OCI-LY1 (cell line): ENCODE measurements around the gene SYNDIG1L.
"Not testable (repeated sequence)": the region's sequence is repeated elsewhere in the genome, so short reads cannot be mapped to it uniquely, and the experiment has no call there.

ENCODE experiments used
- H2AFZ ChIP-seq: fragments of 200-600 bp; sonication (generic), shearing (Covaris generic); 2 replicates; pipeline ENCODE4 v1.6.0; 2014; ENCODE audit warnings: antibody characterized with exemption, mild to moderate bottlenecking, low read length
- H3F3A ChIP-seq: fragments of 200-600 bp; sonication (generic), shearing (Covaris generic); 2 replicates; pipeline ENCODE4 v1.6.0; 2014; ENCODE audit warnings: mild to moderate bottlenecking, antibody characterized with exemption, low read length, moderate library complexity; ENCODE audit not compliant: insufficient read depth
- H3K27ac ChIP-seq: fragments of 200-600 bp; sonication (generic); 2 replicates; pipeline ENCODE4 v1.5.1; 2014; ENCODE audit warnings: low read length, mixed run types, mild to moderate bottlenecking, low read depth; ENCODE audit not compliant: poor library complexity, severe bottlenecking
- H3K27me3 ChIP-seq: fragments of 200-600 bp; sonication (generic); 2 replicates; pipeline ENCODE4 v1.6.0; 2014; ENCODE audit warnings: antibody characterized with exemption, mild to moderate bottlenecking, low read length, moderate library complexity; ENCODE audit not compliant: insufficient read depth
- H3K36me3 ChIP-seq: fragments of 200-600 bp; sonication (generic); 2 replicates; pipeline ENCODE4 v1.6.1; 2014; ENCODE audit warnings: mild to moderate bottlenecking, antibody characterized with exemption, low read length, moderate library complexity, mixed read lengths; ENCODE audit not compliant: insufficient read depth
- H3K4me1 ChIP-seq: fragments of 200-600 bp; sonication (generic); 2 replicates; pipeline ENCODE4 v1.5.1; 2014; ENCODE audit warnings: mild to moderate bottlenecking, low read length, moderate library complexity; ENCODE audit not compliant: insufficient read depth, severe bottlenecking
- H3K4me2 ChIP-seq: fragments of 200-600 bp; sonication (generic), shearing (Covaris generic); 2 replicates; pipeline ENCODE4 v1.6.1; 2014; ENCODE audit warnings: low read length
- H3K4me3 ChIP-seq: fragments of 200-600 bp; sonication (generic); 2 replicates; pipeline ENCODE4 v1.5.1; 2014; ENCODE audit warnings: low read length, low read depth, mild to moderate bottlenecking, mixed read lengths; ENCODE audit not compliant: poor library complexity, severe bottlenecking
- H3K79me2 ChIP-seq: fragments of 200-600 bp; shearing (Covaris generic); 2 replicates; pipeline ENCODE4 v1.6.1; 2016; ENCODE audit warnings: mixed run types, low read length, mixed read lengths; ENCODE audit not compliant: insufficient read depth
- H3K9ac ChIP-seq: fragments of 200-600 bp; sonication (generic), shearing (Covaris generic); 2 replicates; pipeline ENCODE4 v1.6.1; 2014; ENCODE audit warnings: mild to moderate bottlenecking, low read length, mixed read lengths
- H3K9me2 ChIP-seq: fragments of 200-600 bp; sonication (generic), shearing (Covaris generic); 2 replicates; pipeline ENCODE4 v1.6.1; 2014; ENCODE audit warnings: low read depth, mild to moderate bottlenecking, low read length, mixed read lengths
- H3K9me3 ChIP-seq: fragments of 200-600 bp; shearing (Covaris generic); 2 replicates; pipeline ENCODE4 v1.6.1; 2014; ENCODE audit warnings: low read length, mixed read lengths
- H4K20me1 ChIP-seq: fragments of 200-600 bp; sonication (generic), shearing (Covaris generic); 2 replicates; pipeline ENCODE4 v1.6.0; 2016; ENCODE audit warnings: mild to moderate bottlenecking, low read length; ENCODE audit not compliant: insufficient read depth
- CTCF ChIP-seq: fragments of 200-600 bp; sonication (generic), shearing (Covaris generic); IDR thresholded peaks from 2 replicates; pipeline ENCODE4 v1.5.1; 2017; ENCODE audit warnings: mild to moderate bottlenecking, antibody characterized with exemption, low read length, moderate library complexity, mixed read lengths
- EZH2 ChIP-seq: fragments of 200-600 bp; sonication (generic), shearing (Covaris generic); IDR thresholded peaks from 2 replicates; pipeline ENCODE4 v1.8.0; 2017; ENCODE audit warnings: borderline replicate concordance, mixed run types, mild to moderate bottlenecking, antibody characterized with exemption, low read length, moderate library complexity, mixed read lengths

Gene SYNDIG1L

GRCh38 chr14:74391479-74391878, 34.5 kb downstream of the SYNDIG1L start:
- Histone ChIP-seq H3K27me3 (no peaks in the 10 kb centered on the region), H3K4me2 (no peak overlapping the region), H3K36me3 (no peaks in the 10 kb centered on the region), H3K4me3 (no peak overlapping the region), H3K9ac (no peak overlapping the region), H3F3A (no peaks in the 10 kb centered on the region), H2AFZ (no peak overlapping the region), H3K79me2 (no peaks in the 10 kb centered on the region), H3K9me2 (no peaks in the 10 kb centered on the region), H4K20me1 (no peaks in the 10 kb centered on the region), H3K4me1 (no peaks in the 10 kb centered on the region), H3K9me3 (no peaks in the 10 kb centered on the region), H3K27ac (no peak overlapping the region)
- TF ChIP-seq EZH2 (no peak), CTCF (no peak)

- H3K79me2 ChIP-seq, H3K27me3 ChIP-seq, H4K20me1 ChIP-seq, H2AFZ ChIP-seq, H3K4me2 ChIP-seq, H3K36me3 ChIP-seq, H3K27ac ChIP-seq, H3K9ac ChIP-seq, H3K9me2 ChIP-seq, H3F3A ChIP-seq, H3K4me3 ChIP-seq, H3K4me1 ChIP-seq, H3K9me3 ChIP-seq: not testable (repeated sequence)
Measured at GRCh38 chr14:74390505-74390904, 35.5 kb downstream of the SYNDIG1L start.

GRCh38 chr14:74389980-74390379, 36.0 kb downstream of the SYNDIG1L start:
- no peaks in the 10 kb centered on the region for H3K4me1 ChIP-seq
- no peaks in the 10 kb centered on the region for H3K9me3 ChIP-seq
- no peaks in the 10 kb centered on the region for H3F3A ChIP-seq
- no peaks in the 10 kb centered on the region for H4K20me1 ChIP-seq
- H2AFZ ChIP-seq, result no peak overlapping the region
- no peak overlapping the region for H3K9ac ChIP-seq
- H3K27ac ChIP-seq, result no peak overlapping the region
- no peak overlapping the region for H3K4me2 ChIP-seq
- no peak for TF ChIP-seq CTCF
- TF ChIP-seq EZH2, result no peak
- no peak overlapping the region for H3K4me3 ChIP-seq
- H3K36me3 ChIP-seq, result no peaks in the 10 kb centered on the region
- no peaks in the 10 kb centered on the region for H3K79me2 ChIP-seq
- H3K27me3 ChIP-seq, result no peaks in the 10 kb centered on the region
- H3K9me2 ChIP-seq, result no peaks in the 10 kb centered on the region

GRCh38 chr14:74382231-74382630, 43.8 kb downstream of the SYNDIG1L start:
- no peak overlapping the region for H3K4me2 ChIP-seq
- TF ChIP-seq EZH2, result no peak
- TF ChIP-seq CTCF, result no peak

GRCh38 chr14:74381571-74381970, 44.4 kb downstream of the SYNDIG1L start:
- H2AFZ ChIP-seq, H3K4me2 ChIP-seq, H3K4me3 ChIP-seq, H3K9ac ChIP-seq, H3K4me1 ChIP-seq, H3K9me3 ChIP-seq, H3K27ac ChIP-seq, H3K9me2 ChIP-seq, H3K36me3 ChIP-seq, H3K79me2 ChIP-seq, H4K20me1 ChIP-seq, H3K27me3 ChIP-seq, H3F3A ChIP-seq: not testable (repeated sequence)

More at GRCh38 chr14:74382231-74382630, 43.8 kb downstream of the SYNDIG1L start:
- Histone ChIP-seq H3K27me3 (no peaks in the 10 kb centered on the region), H3K9me2 (no peaks in the 10 kb centered on the region), H3K36me3 (no peaks in the 10 kb centered on the region), H3K4me3 (no peak overlapping the region), H4K20me1 (no peaks in the 10 kb centered on the region), H3K27ac (no peak overlapping the region), H3K79me2 (no peaks in the 10 kb centered on the region), H3F3A (no peaks in the 10 kb centered on the region), H3K4me1 (no peaks in the 10 kb centered on the region), H3K9me3 (no peaks in the 10 kb centered on the region), H3K9ac (no peak overlapping the region), H2AFZ (no peak overlapping the region)
